ENCODE data around the gene C12orf57. TPM values are rescaled to one million over a fixed set of nuclear protein-coding genes. Genes with fewer than 3 reads are reported as not detected.

Gene C12orf57
- total RNA-seq, 4 donors from 2014 or later: 280 to 555 (median 413) TPM

- no peak for TF ChIP-seq CTCF (IDR thresholded peaks at IDR 0.05)
- ATAC-seq (ENCODE audit: low FRiP score) (no peak), DNase-seq (ENCODE audit: low spot score) (no peak)
These were observed 22.3 kb upstream of the C12orf57 start for GRCh38 chr12:6921539-6921938.

GRCh38 chr12:6921996-6922946 lies 21.6 kb upstream of the C12orf57 start:
- no peak for TF ChIP-seq CTCF (IDR thresholded peaks at IDR 0.05)
- DNase-seq (ENCODE audit: low spot score): no peak
- ATAC-seq (ENCODE audit: low FRiP score): no peak

- TF ChIP-seq CTCF (IDR thresholded peaks at IDR 0.05): no peak
- no peak for ATAC-seq (ENCODE audit: low FRiP score)
These were observed 20.7 kb upstream of the C12orf57 start for GRCh38 chr12:6923003-6923732.

GRCh38 chr12:6923851-6924250 lies 20.0 kb upstream of the C12orf57 start:
- no peak for TF ChIP-seq CTCF (IDR thresholded peaks at IDR 0.05)
- ATAC-seq (ENCODE audit: low FRiP score): no peak
- no peak for DNase-seq (ENCODE audit: low spot score)

More at GRCh38 chr12:6923003-6923732, 20.7 kb upstream of the C12orf57 start:
- DNase-seq (ENCODE audit: low spot score): no peak

- DNase-seq (ENCODE audit: low spot score): no peak
- peak; percentile 1 for ATAC-seq (ENCODE audit: low FRiP score)
- no peak for TF ChIP-seq CTCF (IDR thresholded peaks at IDR 0.05)
These were observed 18.6 kb upstream of the C12orf57 start for GRCh38 chr12:6925239-6925539.

GRCh38 chr12:6925540-6926279 lies 18.1 kb upstream of the C12orf57 start:
- ATAC-seq (ENCODE audit: low FRiP score): peak; percentile 67
- DNase-seq (ENCODE audit: low spot score): no peak
- no peak for TF ChIP-seq CTCF (IDR thresholded peaks at IDR 0.05)

All from omental fat pad (tissue), 4 donors.